Esophagus muscularis mucosa (tissue), 4 donors: Measurements from ENCODE around the gene ADCY3.

Source experiments
- EP300 ChIP-seq: sonication (generic); formaldehyde crosslinking; IDR thresholded peaks from one replicate; pipeline ENCODE4 v1.6.1; 2017; ENCODE audit warnings: antibody characterized with exemption
- POLR2A ChIP-seq: fragments of 450-650 bp; IDR thresholded peaks from one replicate; pipeline ENCODE4 v1.6.1; 2017; ENCODE audit warnings: antibody characterized with exemption, moderate library complexity, mild to moderate bottlenecking, low read depth
- POLR2AphosphoS5 ChIP-seq, 2 donors: sonication (generic); formaldehyde crosslinking; IDR thresholded peaks; one replicate each; pipeline ENCODE4 v1.6.1; 2017; ENCODE audit warnings: antibody characterized with exemption in 2 of 2
- TF ChIP-seq, protein P1 (sequence below), 3 experiments: fragments of 200-600 bp in 2 of 3; fragments of 450-650 bp in 1 of 3; sonication (generic) in 2 of 3; IDR thresholded peaks; one replicate each; pipeline ENCODE4 v1.5.1; 2017 to 2019; ENCODE audit warnings: antibody characterized with exemption in 3 of 3, mild to moderate bottlenecking in 2 of 3, moderate library complexity in 1 of 3

- TF ChIP-seq, protein P1, sequence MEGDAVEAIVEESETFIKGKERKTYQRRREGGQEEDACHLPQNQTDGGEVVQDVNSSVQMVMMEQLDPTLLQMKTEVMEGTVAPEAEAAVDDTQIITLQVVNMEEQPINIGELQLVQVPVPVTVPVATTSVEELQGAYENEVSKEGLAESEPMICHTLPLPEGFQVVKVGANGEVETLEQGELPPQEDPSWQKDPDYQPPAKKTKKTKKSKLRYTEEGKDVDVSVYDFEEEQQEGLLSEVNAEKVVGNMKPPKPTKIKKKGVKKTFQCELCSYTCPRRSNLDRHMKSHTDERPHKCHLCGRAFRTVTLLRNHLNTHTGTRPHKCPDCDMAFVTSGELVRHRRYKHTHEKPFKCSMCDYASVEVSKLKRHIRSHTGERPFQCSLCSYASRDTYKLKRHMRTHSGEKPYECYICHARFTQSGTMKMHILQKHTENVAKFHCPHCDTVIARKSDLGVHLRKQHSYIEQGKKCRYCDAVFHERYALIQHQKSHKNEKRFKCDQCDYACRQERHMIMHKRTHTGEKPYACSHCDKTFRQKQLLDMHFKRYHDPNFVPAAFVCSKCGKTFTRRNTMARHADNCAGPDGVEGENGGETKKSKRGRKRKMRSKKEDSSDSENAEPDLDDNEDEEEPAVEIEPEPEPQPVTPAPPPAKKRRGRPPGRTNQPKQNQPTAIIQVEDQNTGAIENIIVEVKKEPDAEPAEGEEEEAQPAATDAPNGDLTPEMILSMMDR (IDR thresholded peaks at IDR 0.05): no peak
- TF ChIP-seq POLR2AphosphoS5 (IDR thresholded peaks at IDR 0.05) (no peak), POLR2A (no peak), EP300 (no peak)
Observed at GRCh38 chr2:24937236-24937635, 17.2 kb upstream of the ADCY3 start.
